RPMI7951 (cell line): ENCODE results near the gene ZNF680. TPM values are rescaled to one million over a fixed set of nuclear protein-coding genes. Genes with fewer than 3 reads are reported as not detected.
"Not testable (repeated sequence)": the region's sequence is repeated elsewhere in the genome, so short reads cannot be mapped to it uniquely, and the experiment has no call there.

Source experiments
- DNase-seq: peaks from one replicate; pipeline ENCODE4 v3.0.0-alpha.2; 2012; ENCODE audit warnings: low read depth
- total RNA-seq: library from RNA; depleted of rRNA; stranded (reverse); fragments of >200 nt; shearing (Covaris generic); gene quantifications from 2 replicates; pipeline ENCODE4 v1.2.3, GENCODE V29; 2014; rRNA removed

The ZNF680 gene
- total RNA-seq = 18.4 and 20.2 TPM in 2 replicates

- peak; percentile 96 for DNase-seq
These were observed at the start of gene ZNF680 for GRCh38 chr7:64562626-64563278. ZNF680 (minus strand) TSS chr7:64563071; CDS start chr7:64562954, 117 bp downstream.

GRCh38 chr7:64612452-64612851, 49.6 kb upstream of the ZNF680 start:
- DNase-seq = no peak

- no peak for DNase-seq
These were observed 48.8 kb upstream of the ZNF680 start for GRCh38 chr7:64611717-64612116.

GRCh38 chr7:64610997-64611396, 48.1 kb upstream of the ZNF680 start:
- no peak for DNase-seq

- DNase-seq = no peak
These were observed 45.4 kb upstream of the ZNF680 start for GRCh38 chr7:64608116-64608910.

GRCh38 chr7:64606385-64606784, 43.5 kb upstream of the ZNF680 start:
- DNase-seq = no peak

- DNase-seq = no peak
These were observed 40.4 kb upstream of the ZNF680 start for GRCh38 chr7:64603271-64603670.

- DNase-seq = no peak
These were observed 39.6 kb upstream of the ZNF680 start for GRCh38 chr7:64602518-64602917.

- DNase-seq = no peak
These were observed 39.2 kb upstream of the ZNF680 start for GRCh38 chr7:64602086-64602485.

GRCh38 chr7:64599359-64599758, 36.5 kb upstream of the ZNF680 start:
- no peak for DNase-seq

- DNase-seq = no peak
These were observed 28.1 kb upstream of the ZNF680 start for GRCh38 chr7:64590971-64591370.

- no peak for DNase-seq
These were observed 19.3 kb upstream of the ZNF680 start for GRCh38 chr7:64581926-64582894.

GRCh38 chr7:64581391-64581790, 18.5 kb upstream of the ZNF680 start:
- no peak for DNase-seq

- no peak for DNase-seq
These were observed 11.7 kb upstream of the ZNF680 start for GRCh38 chr7:64574540-64575099.

GRCh38 chr7:64570284-64570605, 7.4 kb upstream of the ZNF680 start:
- not testable (repeated sequence) for DNase-seq

- DNase-seq = peak; percentile 17
These were observed 6.8 kb upstream of the ZNF680 start for GRCh38 chr7:64569372-64570283.

- peak; percentile 10 for DNase-seq
These were observed 630 bp downstream of the ZNF680 start for GRCh38 chr7:64562256-64562625.

- DNase-seq = peak; percentile 41
These were observed 3.7 kb downstream of the ZNF680 start for GRCh38 chr7:64559206-64559605.

- DNase-seq = peak; percentile 4
These were observed 4.1 kb downstream of the ZNF680 start for GRCh38 chr7:64558781-64559180.

GRCh38 chr7:64558323-64558705, 4.6 kb downstream of the ZNF680 start:
- no peak for DNase-seq
